ENCODE measurements around the gene MIPOL1. TPM values are rescaled to one million over a fixed set of nuclear protein-coding genes. Genes with fewer than 3 reads are reported as not detected.

Gene MIPOL1
- total and polyA plus RNA-seq, 2 of the 13 experiments (the other 11 are each of a cell fraction or from before 2014, with no cell fraction given): 8.6 to 34.2 TPM

DNA sequence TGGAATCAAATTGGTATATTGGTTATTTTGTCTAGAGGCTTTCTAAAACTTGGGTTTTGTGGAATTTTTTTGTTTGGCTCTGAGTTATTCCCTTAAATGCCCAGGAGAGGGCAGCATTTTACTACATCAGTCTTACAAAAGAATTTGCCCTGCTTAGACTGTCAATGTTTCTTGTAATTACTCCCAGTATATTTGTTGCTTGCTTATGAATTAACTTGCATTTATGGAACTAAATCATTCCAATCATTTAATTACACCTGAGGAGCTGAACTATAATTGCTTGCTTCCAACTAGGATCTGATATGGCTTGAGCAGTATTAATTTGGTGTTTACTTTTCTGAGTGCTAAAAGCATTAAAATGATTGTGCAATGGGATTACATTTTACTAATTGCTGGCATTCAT, 48.7 kb downstream of the MIPOL1 start (continued):
- TF ChIP-seq SYNCRIP (IDR thresholded peaks at IDR 0.05; ENCODE audit: insufficient read depth, low read depth, low read length): no peak
- no peak for TF ChIP-seq HNRNPL (IDR thresholded peaks at IDR 0.05; ENCODE audit: low read depth, low read length)
- no peak for TF ChIP-seq PBX3 (CRISPR knock-in tag; IDR thresholded peaks at IDR 0.05; ENCODE audit: borderline replicate concordance)
- no peak for TF ChIP-seq ARHGAP35 (CRISPR knock-in tag; IDR thresholded peaks at IDR 0.05; ENCODE audit: borderline replicate concordance)
- TF ChIP-seq KDM6A (CRISPR knock-in tag; IDR thresholded peaks at IDR 0.05; ENCODE audit: low read depth): no peak
- TF ChIP-seq ZNF354B (CRISPR knock-in tag; IDR thresholded peaks at IDR 0.05): no peak
- no peak for TF ChIP-seq ZNF772 (CRISPR knock-in tag; IDR thresholded peaks at IDR 0.05)
- 0 out of 2 replicates have a peak, but pooled peaks have one; percentile 20 for TF ChIP-seq IRF2 (CRISPR knock-in tag; IDR thresholded peaks at IDR 0.05)
- TF ChIP-seq MIXL1 (CRISPR knock-in tag; IDR thresholded peaks at IDR 0.05): peak; percentile 63; the same call in 1 of the 2 replicates
- peak in 1 of 2 experiments; percentile 37; a peak in 1 of 4 replicates for TF ChIP-seq EP300 (IDR thresholded peaks at IDR 0.05; ENCODE audit: low read depth in 2 of 2, low read length in 2 of 2)
- no peak for TF ChIP-seq EP300 (CRISPR knock-in tag; IDR thresholded peaks at IDR 0.05; ENCODE audit: borderline replicate concordance)
- no peak for TF ChIP-seq FOXP1 (IDR thresholded peaks at IDR 0.05)
- no peak for TF ChIP-seq FOXP1 (CRISPR knock-in tag; IDR thresholded peaks at IDR 0.05)
- TF ChIP-seq KAT7 (CRISPR knock-in tag; IDR thresholded peaks at IDR 0.05; ENCODE audit: borderline replicate concordance): peak; percentile 25; the same call in 1 of the 2 replicates
- peak; percentile 63 for TF ChIP-seq TEAD3 (CRISPR knock-in tag; optimal IDR thresholded peaks at IDR 0.05; ENCODE audit: borderline replicate concordance)
- peak; percentile 76; the same call in 1 of the 2 replicates for TF ChIP-seq ZFP1 (CRISPR knock-in tag; IDR thresholded peaks at IDR 0.05)
- TF ChIP-seq, protein P1, sequence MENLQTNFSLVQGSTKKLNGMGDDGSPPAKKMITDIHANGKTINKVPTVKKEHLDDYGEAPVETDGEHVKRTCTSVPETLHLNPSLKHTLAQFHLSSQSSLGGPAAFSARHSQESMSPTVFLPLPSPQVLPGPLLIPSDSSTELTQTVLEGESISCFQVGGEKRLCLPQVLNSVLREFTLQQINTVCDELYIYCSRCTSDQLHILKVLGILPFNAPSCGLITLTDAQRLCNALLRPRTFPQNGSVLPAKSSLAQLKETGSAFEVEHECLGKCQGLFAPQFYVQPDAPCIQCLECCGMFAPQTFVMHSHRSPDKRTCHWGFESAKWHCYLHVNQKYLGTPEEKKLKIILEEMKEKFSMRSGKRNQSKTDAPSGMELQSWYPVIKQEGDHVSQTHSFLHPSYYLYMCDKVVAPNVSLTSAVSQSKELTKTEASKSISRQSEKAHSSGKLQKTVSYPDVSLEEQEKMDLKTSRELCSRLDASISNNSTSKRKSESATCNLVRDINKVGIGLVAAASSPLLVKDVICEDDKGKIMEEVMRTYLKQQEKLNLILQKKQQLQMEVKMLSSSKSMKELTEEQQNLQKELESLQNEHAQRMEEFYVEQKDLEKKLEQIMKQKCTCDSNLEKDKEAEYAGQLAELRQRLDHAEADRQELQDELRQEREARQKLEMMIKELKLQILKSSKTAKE (CRISPR knock-in tag; IDR thresholded peaks at IDR 0.05; ENCODE audit: borderline replicate concordance): no peak
- TF ChIP-seq RBAK (CRISPR knock-in tag; IDR thresholded peaks at IDR 0.05): no peak
- 0 out of 2 replicates have a peak, but pooled peaks have one; percentile 10 for TF ChIP-seq NCOR1 (IDR thresholded peaks at IDR 0.05; ENCODE audit: borderline replicate concordance, low read length)
- TF ChIP-seq TBL1XR1 (IDR thresholded peaks at IDR 0.05; ENCODE audit: borderline replicate concordance, low read length, partially characterized antibody): no peak
- TF ChIP-seq STAT5B (CRISPR knock-in tag; IDR thresholded peaks at IDR 0.05): no peak
- no peak for TF ChIP-seq JUND (CRISPR knock-in tag; IDR thresholded peaks at IDR 0.05)
